ENCODE results near the gene RBM38.
"Not testable (repeated sequence)": the region's sequence is repeated elsewhere in the genome, so short reads cannot be mapped to it uniquely, and the experiment has no call there.

Gene RBM38

GRCh38 chr20:57421253-57422220 is 30.3 kb downstream of the RBM38 start:
- no peak for DNase-seq

GRCh38 chr20:57422254-57422653 is 31.1 kb downstream of the RBM38 start:
- DNase-seq: no peak

GRCh38 chr20:57425150-57426013 is 34.2 kb downstream of the RBM38 start:
- DNase-seq: no peak

- no peak for DNase-seq
Observed at GRCh38 chr20:57426271-57426689, 35.1 kb downstream of the RBM38 start.

- DNase-seq: no peak
Observed at GRCh38 chr20:57426831-57427230, 35.6 kb downstream of the RBM38 start.

- no peak for DNase-seq
Observed at GRCh38 chr20:57428324-57429158, 37.3 kb downstream of the RBM38 start.

- DNase-seq: no peak
Observed at GRCh38 chr20:57429159-57429496, 37.9 kb downstream of the RBM38 start.

- DNase-seq: no peak
Observed at GRCh38 chr20:57429580-57430200, 38.5 kb downstream of the RBM38 start.

- DNase-seq: not testable (repeated sequence)
Observed at GRCh38 chr20:57430201-57430596, 39.0 kb downstream of the RBM38 start.

GRCh38 chr20:57431539-57431835 is 40.3 kb downstream of the RBM38 start:
- DNase-seq: no peak

- no peak for DNase-seq
Observed at GRCh38 chr20:57432480-57432861, 41.3 kb downstream of the RBM38 start.

- peak; percentile 82 for DNase-seq
Observed at GRCh38 chr20:57432862-57433491, 41.8 kb downstream of the RBM38 start.

GRCh38 chr20:57433657-57434389 is 42.6 kb downstream of the RBM38 start:
- peak; percentile 43 for DNase-seq

- DNase-seq: no peak
Observed at GRCh38 chr20:57434390-57434700, 43.1 kb downstream of the RBM38 start.

- no peak for DNase-seq
Observed at GRCh38 chr20:57435105-57435497, 43.9 kb downstream of the RBM38 start.

GRCh38 chr20:57435498-57436222 is 44.5 kb downstream of the RBM38 start:
- peak; percentile 53 for DNase-seq

- DNase-seq: no peak
Observed at GRCh38 chr20:57436223-57436545, 45.0 kb downstream of the RBM38 start.

- no peak for DNase-seq
Observed at GRCh38 chr20:57437267-57437666, 46.1 kb downstream of the RBM38 start.

- DNase-seq: no peak
Observed at GRCh38 chr20:57437672-57438330, 46.6 kb downstream of the RBM38 start.

- no peak for DNase-seq
Observed at GRCh38 chr20:57438552-57438951, 47.4 kb downstream of the RBM38 start.

Measured in CD4-positive, alpha-beta T cell treated with Interleukin-12 subunit alpha and Interleukin-12 subunit beta, for 1 hour (primary cell).